ENCODE results near the gene CASD1. TPM values are rescaled to one million over a fixed set of nuclear protein-coding genes. Genes with fewer than 3 reads are reported as not detected.

The CASD1 gene
- total and polyA plus RNA-seq, 3 donors from 2014 or later, result 20.5 to 47.4 (median 47.1) TPM

Small RNA genes within 50 kb of the gene (small RNA-seq; reads per million reads assigned to genes)
- 0 reads per million in 2 donors for gene RNU6-1328P

Other genes with a start within 250 kb of the CASD1 start
- gene COL1A2, start 114.9 kb upstream of the CASD1 start, total RNA-seq, result 100 to 1,000 TPM; 465 to 866 TPM
- 979 TPM for gene COL1A2, start 114.9 kb upstream of the CASD1 start, polyA plus RNA-seq (ENCODE audit: insufficient read depth, low read depth, low replicate concordance)
- gene SGCE, start 146.3 kb downstream of the CASD1 start, total RNA-seq, result 100 to 1,000 TPM; 142 to 146 TPM
- gene SGCE, start 146.3 kb downstream of the CASD1 start, polyA plus RNA-seq (ENCODE audit: insufficient read depth, low read depth, low replicate concordance), result 71.3 TPM

Measured in testis (tissue), 3 donors.